ENCODE measurements around the gene CTCF.

CTCF gene

DNA sequence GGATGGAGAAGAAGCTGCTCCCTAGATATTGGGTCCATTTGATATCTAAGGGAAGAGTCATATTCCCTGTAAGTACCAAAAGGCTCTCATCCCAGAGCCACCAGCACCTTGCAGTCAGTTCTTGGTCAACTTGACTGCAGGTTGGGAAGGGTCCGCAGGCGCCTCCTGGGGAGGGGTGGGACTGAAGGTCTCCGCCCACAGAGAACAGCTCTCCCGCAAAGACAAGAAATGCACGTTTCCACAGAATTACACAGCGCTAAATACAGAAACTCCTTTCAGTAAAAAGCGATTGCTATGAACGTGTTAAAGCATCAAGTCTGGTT lies 864 bp upstream of the CTCF start:
- no peaks in the 10 kb centered on the region for H3K36me3 ChIP-seq (ENCODE audit: control insufficient read depth, insufficient read depth, low read length)
- H3K9ac ChIP-seq (ENCODE audit: low read length): peak overlapping the region; percentile 96
- peak overlapping the region; percentile 80 for H3K4me3 ChIP-seq (ENCODE audit: low read length)
- no peaks in the 10 kb centered on the region for H3K27me3 ChIP-seq (ENCODE audit: control insufficient read depth, insufficient read depth, low read length)
- H3K4me1 ChIP-seq (ENCODE audit: control insufficient read depth, insufficient read depth, low read length): peaks cover 8% of the 10 kb centered on the region
- H3K27ac ChIP-seq (ENCODE audit: low read depth, low read length): peak overlapping the region; percentile 90

DNA sequence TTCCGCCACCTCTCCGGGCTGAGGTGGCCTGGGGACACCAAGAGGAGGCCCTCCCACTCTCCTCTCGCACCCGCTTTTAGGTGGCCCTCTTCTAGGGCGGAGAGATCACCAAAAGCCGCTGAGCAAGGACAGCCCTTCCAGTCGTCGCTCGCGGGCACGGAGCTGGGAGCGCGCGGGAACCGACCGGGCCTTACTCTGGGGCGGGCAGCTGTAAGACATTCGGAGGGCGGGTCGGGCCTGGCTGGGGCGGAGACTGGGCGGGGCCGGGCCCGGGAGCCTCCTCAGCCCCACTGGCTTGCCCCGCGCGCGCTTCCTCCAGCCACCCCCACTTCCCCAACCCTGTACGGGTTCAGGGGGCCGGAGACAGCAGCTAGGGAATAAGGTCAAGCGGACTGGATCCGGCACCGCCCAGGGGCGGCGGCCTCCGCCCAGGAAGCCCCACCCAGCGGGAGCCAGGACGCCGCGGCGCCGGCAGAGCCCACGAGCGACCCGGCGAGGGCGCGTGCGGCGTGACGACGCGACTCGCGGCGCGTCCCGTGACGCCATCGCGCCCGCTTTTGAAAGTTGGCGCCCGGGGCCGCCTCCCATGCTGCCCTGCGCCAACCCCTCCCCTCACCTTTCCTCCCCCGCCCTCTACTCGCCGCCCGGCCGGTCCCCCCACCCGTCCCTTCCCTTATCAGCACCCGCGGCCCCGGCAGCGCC lies 351 bp upstream of the CTCF start:
- peaks cover 8% of the 10 kb centered on the region for H3K4me1 ChIP-seq (ENCODE audit: control insufficient read depth, insufficient read depth, low read length)
- no peaks in the 10 kb centered on the region for H3K36me3 ChIP-seq (ENCODE audit: control insufficient read depth, insufficient read depth, low read length)
- H3K27ac ChIP-seq (ENCODE audit: low read depth, low read length): peak overlapping the region; percentile 90
- no peaks in the 10 kb centered on the region for H3K27me3 ChIP-seq (ENCODE audit: control insufficient read depth, insufficient read depth, low read length)
- peak overlapping the region; percentile 80 for H3K4me3 ChIP-seq (ENCODE audit: low read length)
- H3K9ac ChIP-seq (ENCODE audit: low read length): peak overlapping the region; percentile 96

DNA sequence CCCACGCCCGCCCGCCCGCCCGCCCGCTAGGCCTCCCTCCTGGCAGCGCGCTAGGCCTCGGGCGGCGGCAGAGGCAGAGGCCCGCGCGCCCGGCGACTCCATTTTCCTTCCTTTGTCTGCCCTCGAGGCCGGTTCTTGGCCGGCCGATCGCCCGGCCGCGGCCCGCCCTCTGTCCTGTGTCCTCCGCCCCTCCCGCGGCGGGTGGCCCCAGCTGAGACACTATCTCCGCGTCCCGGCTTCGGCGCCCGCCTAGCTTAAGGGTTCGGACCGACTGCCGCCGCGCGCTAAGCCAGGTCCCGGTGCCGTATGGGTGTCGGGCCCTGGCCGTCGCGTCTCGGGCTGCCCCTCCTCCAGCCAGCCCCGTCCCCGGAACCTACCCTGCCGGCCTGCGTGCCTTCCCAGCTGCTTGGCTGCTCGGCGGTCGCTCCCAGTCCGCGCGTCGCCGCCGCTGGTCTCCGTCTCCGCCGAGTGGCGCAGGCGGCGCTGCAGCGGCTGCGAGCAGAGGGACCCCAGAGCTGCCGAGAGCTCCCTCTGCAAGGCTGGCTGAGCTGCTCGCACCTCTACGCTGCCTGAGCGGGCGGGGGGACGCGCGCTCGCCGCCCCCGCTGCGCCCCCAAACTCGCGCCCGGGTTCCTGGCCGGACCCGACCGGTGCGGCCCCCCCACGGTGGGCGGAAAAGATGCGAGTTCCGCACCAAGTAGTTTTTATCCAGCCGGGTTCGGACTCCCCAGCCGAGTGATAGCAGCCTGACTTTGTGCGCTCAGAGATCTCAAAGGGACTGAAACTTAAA lies 787 bp downstream of the CTCF start:
- peak overlapping the region; percentile 94 for H3K27ac ChIP-seq (ENCODE audit: low read depth, low read length)
- H3K36me3 ChIP-seq (ENCODE audit: control insufficient read depth, insufficient read depth, low read length): no peaks in the 10 kb centered on the region
- H3K4me1 ChIP-seq (ENCODE audit: control insufficient read depth, insufficient read depth, low read length): peaks cover 8% of the 10 kb centered on the region
- H3K4me3 ChIP-seq (ENCODE audit: low read length): peak overlapping the region; percentile 86
- H3K27me3 ChIP-seq (ENCODE audit: control insufficient read depth, insufficient read depth, low read length): no peaks in the 10 kb centered on the region
- peak overlapping the region; percentile 70 for H3K9ac ChIP-seq (ENCODE audit: low read length)

DNA sequence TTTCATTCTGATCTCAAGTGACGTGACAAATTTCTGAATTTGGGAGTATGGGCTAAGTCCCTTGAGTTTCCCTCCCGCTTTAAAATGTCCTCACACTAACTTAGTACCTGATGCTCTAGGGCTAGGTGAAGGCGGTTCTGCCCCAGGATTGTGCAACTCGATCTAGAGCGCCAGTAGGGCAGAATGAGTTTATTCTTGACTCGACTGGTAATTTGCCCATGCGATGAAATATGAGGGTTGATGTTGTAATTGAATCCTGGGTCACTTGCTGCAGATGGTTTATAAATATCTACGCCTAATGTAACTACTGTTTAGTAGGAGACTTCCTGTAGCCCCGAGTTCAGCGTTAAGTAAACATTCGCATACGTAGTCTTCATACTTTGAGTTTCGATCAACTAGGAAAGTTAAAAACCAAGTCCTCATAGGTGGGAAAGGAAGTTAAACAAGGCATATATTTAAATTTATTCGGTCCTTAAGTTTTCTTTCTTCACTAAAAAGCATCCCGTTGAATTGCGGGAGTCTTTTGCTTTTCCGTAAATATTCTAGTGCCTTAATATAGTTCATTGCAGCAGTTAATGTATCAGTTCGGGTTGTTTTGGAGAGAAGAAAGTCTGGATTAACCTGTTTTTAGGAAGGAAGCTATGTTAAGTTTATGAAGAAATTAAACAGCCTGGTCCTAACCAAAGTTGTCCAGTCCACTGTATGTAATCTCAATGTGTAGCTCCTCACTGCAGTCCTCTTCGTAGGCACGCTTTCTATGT lies 1.6 kb downstream of the CTCF start:
- peak overlapping the region; percentile 86 for H3K4me3 ChIP-seq (ENCODE audit: low read length)
- H3K27ac ChIP-seq (ENCODE audit: low read depth, low read length): peak overlapping the region; percentile 94
- H3K9ac ChIP-seq (ENCODE audit: low read length): peak overlapping the region; percentile 70
- no peaks in the 10 kb centered on the region for H3K36me3 ChIP-seq (ENCODE audit: control insufficient read depth, insufficient read depth, low read length)
- H3K27me3 ChIP-seq (ENCODE audit: control insufficient read depth, insufficient read depth, low read length): no peaks in the 10 kb centered on the region
- H3K4me1 ChIP-seq (ENCODE audit: control insufficient read depth, insufficient read depth, low read length): peaks cover 8% of the 10 kb centered on the region

DNA sequence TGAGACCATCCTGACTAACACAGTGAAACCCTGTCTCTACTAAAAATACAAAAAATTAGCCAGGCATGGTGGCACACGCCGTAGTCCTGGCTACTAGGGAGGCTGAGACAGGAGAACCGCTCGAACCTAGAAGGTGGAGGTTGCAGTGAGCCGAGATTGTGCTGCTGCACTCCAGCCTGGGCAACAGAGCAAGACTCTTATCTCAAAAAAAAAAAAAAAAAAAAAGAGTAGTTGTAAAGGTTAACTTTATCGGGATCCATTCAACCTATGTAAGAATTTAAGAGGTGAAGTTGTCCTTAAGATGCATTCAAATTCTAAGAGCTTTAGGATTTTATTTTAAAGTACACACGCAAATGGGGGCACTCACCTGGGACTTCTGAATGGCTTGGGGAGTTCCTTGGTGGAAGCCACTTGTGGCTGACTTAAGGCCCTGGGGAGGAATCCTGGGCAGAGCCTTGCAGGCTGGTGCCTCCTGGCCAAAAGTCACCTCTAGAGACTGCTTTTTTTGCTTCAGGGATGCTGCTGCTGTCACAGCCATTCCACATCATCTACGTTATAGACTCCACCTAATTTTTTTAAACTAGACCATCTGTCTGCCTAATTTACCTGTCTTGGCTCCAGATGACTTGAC lies 3.3 kb downstream of the CTCF start:
- no peaks in the 10 kb centered on the region for H3K27me3 ChIP-seq (ENCODE audit: control insufficient read depth, insufficient read depth, low read length)
- no peak overlapping the region for H3K4me3 ChIP-seq (ENCODE audit: low read length)
- H3K9ac ChIP-seq (ENCODE audit: low read length): no peak overlapping the region
- peaks cover 8% of the 10 kb centered on the region for H3K4me1 ChIP-seq (ENCODE audit: control insufficient read depth, insufficient read depth, low read length)
- H3K27ac ChIP-seq (ENCODE audit: low read depth, low read length): no peak overlapping the region
- no peaks in the 10 kb centered on the region for H3K36me3 ChIP-seq (ENCODE audit: control insufficient read depth, insufficient read depth, low read length)

DNA sequence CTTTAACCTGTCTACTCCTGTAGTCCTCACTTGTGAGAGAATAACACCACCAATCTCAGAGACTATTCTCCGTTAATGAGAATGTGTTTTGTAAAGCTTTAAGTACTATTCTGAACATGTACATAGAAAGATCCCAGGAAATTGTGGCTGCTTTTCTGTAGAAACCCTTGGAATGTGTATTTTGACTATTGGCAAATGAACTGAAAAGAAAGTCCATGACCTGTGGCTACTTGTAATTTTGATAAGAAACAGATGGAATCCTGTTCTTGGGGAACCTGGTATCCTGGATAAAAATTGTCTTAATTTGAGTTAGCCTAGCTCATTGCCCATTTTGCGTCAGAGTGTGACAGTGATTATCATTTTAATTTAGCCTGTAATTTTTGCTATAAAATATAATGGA lies 9.1 kb downstream of the CTCF start:
- H3K27me3 ChIP-seq (ENCODE audit: control insufficient read depth, insufficient read depth, low read length): no peaks in the 10 kb centered on the region
- H3K27ac ChIP-seq (ENCODE audit: low read depth, low read length): no peak overlapping the region
- H3K9ac ChIP-seq (ENCODE audit: low read length): no peak overlapping the region
- H3K36me3 ChIP-seq (ENCODE audit: control insufficient read depth, insufficient read depth, low read length): peaks cover 3% of the 10 kb centered on the region
- H3K4me1 ChIP-seq (ENCODE audit: control insufficient read depth, insufficient read depth, low read length): peaks cover 8% of the 10 kb centered on the region
- H3K4me3 ChIP-seq (ENCODE audit: low read length): no peak overlapping the region

DNA sequence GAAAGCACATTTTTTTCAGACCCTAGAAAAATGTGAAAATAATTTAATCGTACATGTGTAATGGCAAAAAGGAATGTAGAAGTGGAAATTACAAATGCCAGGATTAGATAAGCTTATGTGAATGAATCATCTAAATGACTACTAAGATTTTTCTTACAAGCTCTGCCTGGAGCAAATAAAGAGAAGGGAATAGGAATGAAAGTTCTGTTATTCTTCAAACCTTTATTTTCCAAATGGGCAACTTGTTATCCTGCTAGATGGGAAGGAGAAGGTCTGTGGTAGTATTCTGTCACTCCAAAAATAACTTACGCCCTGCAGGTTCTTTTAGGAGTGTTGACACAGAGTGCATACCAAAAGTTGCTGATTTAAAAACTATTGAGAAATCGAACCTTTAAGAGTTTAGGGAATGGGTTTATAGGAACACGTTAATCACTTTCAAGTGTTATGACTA lies 9.7 kb downstream of the CTCF start:
- H3K36me3 ChIP-seq (ENCODE audit: control insufficient read depth, insufficient read depth, low read length): peaks cover 3% of the 10 kb centered on the region
- peaks cover 8% of the 10 kb centered on the region for H3K4me1 ChIP-seq (ENCODE audit: control insufficient read depth, insufficient read depth, low read length)
- no peak overlapping the region for H3K4me3 ChIP-seq (ENCODE audit: low read length)
- H3K27me3 ChIP-seq (ENCODE audit: control insufficient read depth, insufficient read depth, low read length): no peaks in the 10 kb centered on the region
- no peak overlapping the region for H3K9ac ChIP-seq (ENCODE audit: low read length)
- peak overlapping the region; percentile 32 for H3K27ac ChIP-seq (ENCODE audit: low read depth, low read length)

DNA sequence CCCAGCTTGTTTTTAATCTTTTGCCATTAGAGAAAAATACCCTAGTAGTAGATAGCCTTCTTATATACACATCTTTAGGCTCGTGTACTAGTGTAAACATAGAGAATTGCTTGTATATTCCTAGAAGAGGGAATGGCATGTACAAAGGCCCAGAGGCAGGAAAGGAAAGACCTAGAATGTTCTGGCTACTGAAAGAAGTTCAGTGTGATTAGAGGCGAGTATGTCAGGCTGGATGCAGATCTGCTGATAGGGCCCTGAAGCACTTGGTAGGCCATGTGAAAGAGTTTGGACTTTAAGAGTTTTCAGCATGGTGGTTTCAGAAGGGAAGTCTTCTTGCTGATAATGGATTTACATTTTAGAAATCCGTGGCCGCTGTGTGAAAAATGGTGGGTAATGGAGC lies 17.4 kb downstream of the CTCF start:
- H3K4me1 ChIP-seq (ENCODE audit: control insufficient read depth, insufficient read depth, low read length): no peaks in the 10 kb centered on the region
- no peaks in the 10 kb centered on the region for H3K27me3 ChIP-seq (ENCODE audit: control insufficient read depth, insufficient read depth, low read length)
- no peak overlapping the region for H3K4me3 ChIP-seq (ENCODE audit: low read length)
- no peak overlapping the region for H3K9ac ChIP-seq (ENCODE audit: low read length)
- H3K27ac ChIP-seq (ENCODE audit: low read depth, low read length): no peak overlapping the region
- H3K36me3 ChIP-seq (ENCODE audit: control insufficient read depth, insufficient read depth, low read length): no peaks in the 10 kb centered on the region

DNA sequence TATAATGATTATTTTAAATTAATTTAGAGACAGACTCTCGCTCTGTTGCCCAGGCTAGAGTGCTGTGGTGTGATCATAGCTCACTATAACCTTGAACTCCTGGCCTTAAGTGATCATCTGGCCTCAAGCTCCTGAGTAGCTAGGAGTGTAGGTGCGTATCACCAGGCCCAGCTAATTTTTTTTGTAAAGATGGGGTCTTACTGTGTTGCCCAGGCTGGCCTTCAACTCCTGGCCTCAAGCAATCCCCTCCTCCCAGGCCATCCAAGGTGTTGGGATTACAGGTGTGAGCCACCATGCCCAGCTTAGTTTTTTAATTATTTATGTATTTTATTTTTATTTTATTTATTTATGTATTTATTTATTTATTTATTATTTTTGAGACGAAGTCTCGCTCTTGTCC lies 17.9 kb downstream of the CTCF start:
- Histone ChIP-seq H3K4me1 (ENCODE audit: control insufficient read depth, insufficient read depth, low read length) (no peaks in the 10 kb centered on the region), H3K36me3 (ENCODE audit: control insufficient read depth, insufficient read depth, low read length) (no peaks in the 10 kb centered on the region), H3K27me3 (ENCODE audit: control insufficient read depth, insufficient read depth, low read length) (no peaks in the 10 kb centered on the region)

DNA sequence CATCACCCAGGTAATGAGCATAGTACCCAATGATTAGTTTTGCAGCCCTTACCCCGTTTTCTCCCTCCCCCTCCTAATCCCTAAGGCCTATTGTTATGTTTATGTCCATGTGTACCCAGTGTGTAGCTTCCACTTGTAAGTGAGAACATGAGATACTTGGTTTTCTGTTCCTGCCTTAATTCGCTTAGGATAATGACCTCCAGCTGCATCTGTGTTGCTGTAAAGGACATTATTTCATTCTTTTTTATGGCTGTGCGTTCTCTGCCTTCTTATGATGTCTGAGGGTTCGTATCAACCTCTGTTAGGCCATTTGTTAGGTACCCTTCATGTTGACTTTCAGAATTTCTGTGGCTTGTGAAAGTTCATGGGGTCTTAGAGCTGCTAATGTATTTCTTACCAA lies 31.0 kb downstream of the CTCF start:
- H3K4me1 ChIP-seq (ENCODE audit: control insufficient read depth, insufficient read depth, low read length): no peaks in the 10 kb centered on the region
- H3K27me3 ChIP-seq (ENCODE audit: control insufficient read depth, insufficient read depth, low read length): no peaks in the 10 kb centered on the region
- no peak overlapping the region for H3K9ac ChIP-seq (ENCODE audit: low read length)
- H3K36me3 ChIP-seq (ENCODE audit: control insufficient read depth, insufficient read depth, low read length): peaks cover 2% of the 10 kb centered on the region
- H3K27ac ChIP-seq (ENCODE audit: low read depth, low read length): no peak overlapping the region
- no peak overlapping the region for H3K4me3 ChIP-seq (ENCODE audit: low read length)

More for the DNA sequence above, 17.9 kb downstream of the CTCF start:
- Histone ChIP-seq H3K9ac (ENCODE audit: low read length) (no peak overlapping the region), H3K4me3 (ENCODE audit: low read length) (no peak overlapping the region), H3K27ac (ENCODE audit: low read depth, low read length) (no peak overlapping the region)

DNA sequence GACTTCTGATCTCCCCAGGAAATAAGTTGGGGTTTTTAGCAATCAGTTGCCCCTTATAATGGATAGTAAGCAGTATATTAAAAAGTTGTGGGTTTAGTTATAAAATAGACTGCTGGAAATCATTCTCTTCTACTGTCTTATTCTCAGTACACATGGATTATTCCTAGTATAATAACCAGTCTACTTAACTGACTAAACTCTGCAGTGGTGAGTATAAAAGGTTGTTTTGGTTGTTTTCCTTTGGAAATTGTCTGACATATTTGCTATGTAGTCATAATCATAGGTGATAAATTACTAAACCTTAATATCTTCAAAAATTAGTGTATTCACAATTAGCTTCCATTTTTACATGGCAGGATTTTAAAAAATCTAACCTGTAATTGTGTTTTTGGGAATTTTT lies 31.4 kb downstream of the CTCF start:
- Histone ChIP-seq H3K9ac (ENCODE audit: low read length) (no peak overlapping the region), H3K4me3 (ENCODE audit: low read length) (no peak overlapping the region), H3K4me1 (ENCODE audit: control insufficient read depth, insufficient read depth, low read length) (no peaks in the 10 kb centered on the region), H3K27me3 (ENCODE audit: control insufficient read depth, insufficient read depth, low read length) (no peaks in the 10 kb centered on the region), H3K27ac (ENCODE audit: low read depth, low read length) (no peak overlapping the region), H3K36me3 (ENCODE audit: control insufficient read depth, insufficient read depth, low read length) (peaks cover 2% of the 10 kb centered on the region)

DNA sequence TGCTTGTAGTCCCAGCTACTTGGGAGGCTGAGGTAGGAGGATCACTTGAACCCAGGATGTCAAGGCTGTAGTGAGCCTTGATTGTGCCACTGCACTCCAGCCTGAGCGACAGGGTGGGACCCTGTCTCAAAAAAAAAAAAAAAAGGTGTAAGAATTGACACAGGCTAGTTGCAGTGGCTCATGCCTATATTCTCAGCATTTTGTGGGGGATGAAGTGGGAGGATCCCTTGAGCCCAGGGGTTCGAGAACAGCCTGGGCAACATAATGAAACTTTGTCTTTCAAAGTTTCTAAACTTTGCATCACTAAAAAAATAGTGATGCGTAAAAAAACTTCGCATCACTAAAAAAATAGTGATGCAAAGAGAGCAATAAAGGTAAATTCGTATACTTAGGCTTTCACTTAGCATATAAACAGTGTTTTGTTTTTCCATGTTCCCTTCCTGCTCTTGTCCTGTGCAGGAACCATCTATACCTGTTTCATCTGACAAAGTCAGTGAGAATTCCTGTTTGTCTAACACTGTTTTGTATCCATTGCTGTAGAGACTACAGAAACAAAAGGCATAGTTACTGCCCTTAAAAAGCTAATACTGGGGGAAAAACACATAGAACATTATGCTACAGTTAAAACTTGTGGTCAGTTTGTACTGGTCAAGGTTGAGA lies 32.1 kb downstream of the CTCF start:
- Histone ChIP-seq H3K36me3 (ENCODE audit: control insufficient read depth, insufficient read depth, low read length) (peaks cover 2% of the 10 kb centered on the region), H3K4me1 (ENCODE audit: control insufficient read depth, insufficient read depth, low read length) (no peaks in the 10 kb centered on the region), H3K9ac (ENCODE audit: low read length) (no peak overlapping the region), H3K27ac (ENCODE audit: low read depth, low read length) (no peak overlapping the region), H3K27me3 (ENCODE audit: control insufficient read depth, insufficient read depth, low read length) (no peaks in the 10 kb centered on the region), H3K4me3 (ENCODE audit: low read length) (no peak overlapping the region)
